Stomach (tissue), 9 donors: ENCODE measurements around the gene BBS12. TPM values are rescaled to one million over a fixed set of nuclear protein-coding genes. Genes with fewer than 3 reads are reported as not detected.

Experiments used
- DNase-seq, 2 donors: peaks; one replicate each; pipeline versions ENCODE4 v3.0.0 to v3.0.0-alpha.2; 2013 to 2019
- H3K27ac ChIP-seq, 5 donors: fragments of 200-600 bp in 4 of 5; sonication (generic) in 4 of 5; one replicate each; pipeline ENCODE4 v1.5.1; 2013 to 2019; ENCODE audit warnings: mild to moderate bottlenecking in 1 of 5, moderate library complexity in 1 of 5
- H3K27me3 ChIP-seq, 3 donors: fragments of 200-600 bp; sonication (generic); one replicate each; pipeline ENCODE4 v1.5.1; 2017 to 2019; ENCODE audit warnings: mixed run types in 1 of 3
- H3K36me3 ChIP-seq, 4 donors: fragments of 200-600 bp; sonication (generic); 1 replicate in 3 of 4; 2 replicates in 1 of 4; pipeline ENCODE4 v1.5.1; 2016 to 2019
- H3K4me1 ChIP-seq, 4 donors: fragments of 200-600 bp; sonication (generic); one replicate each; pipeline ENCODE4 v1.5.1; 2016 to 2019
- H3K4me3 ChIP-seq, 4 donors: fragments of 200-600 bp; sonication (generic) in 3 of 4; one replicate each; pipeline ENCODE4 v1.5.1; 2016 to 2019; ENCODE audit warnings: mild to moderate bottlenecking in 1 of 4
- H3K9me3 ChIP-seq, 4 donors: fragments of 200-600 bp; sonication (generic); one replicate each; pipeline ENCODE4 v1.5.1; 2016 to 2019
- EP300 ChIP-seq: sonication (generic); formaldehyde crosslinking; IDR thresholded peaks from one replicate; pipeline ENCODE4 v1.6.1; 2017; ENCODE audit warnings: antibody characterized with exemption
- POLR2A ChIP-seq, 4 donors: fragments of 450-650 bp; IDR thresholded peaks; one replicate each; pipeline ENCODE4 v1.6.1; 2016; ENCODE audit warnings: antibody characterized with exemption in 4 of 4, control low read depth in 2 of 4, mild to moderate bottlenecking in 1 of 4, moderate library complexity in 1 of 4
- POLR2AphosphoS5 ChIP-seq, 3 donors: sonication (generic); formaldehyde crosslinking; IDR thresholded peaks; one replicate each; pipeline ENCODE4 v1.6.1; 2016; ENCODE audit warnings: antibody characterized with exemption in 3 of 3
- WGBS, 5 donors: extraction: QIAGEN DNeasy Blood & Tissue Kit in 3 of 5; methylation state at CpG; one replicate each; pipeline versions ENCODE4 v1.1.5 to v1.1.7; 2013 to 2018; 5-methylcytosine and 5-hydroxymethylcytosine counted together
- intact Hi-C: fragments of 100-400 bp; cut with DNase I; formaldehyde crosslinking; loops from one replicate; pipeline ENCODE4 v1.15.1; 2023; ENCODE audit warnings: low total_unique reads
- polyA plus RNA-seq, 3 donors: library from polyadenylated mRNA; stranded (reverse); fragments of 200-250 nt; gene quantifications; one replicate each; pipeline ENCODE4 v1.2.3, GENCODE V29; 2013
- total RNA-seq, 5 donors: library from RNA; depleted of rRNA; stranded (reverse); fragments of >200 nt; gene quantifications; one replicate each; pipeline versions ENCODE4 v1.1.0 to v1.2.3, GENCODE V29; 2014 to 2016
- TF ChIP-seq, protein P1 (sequence below), 7 experiments: fragments of 450-650 bp in 4 of 7; fragments of 200-600 bp in 3 of 7; sonication (generic) in 3 of 7; IDR thresholded peaks; one replicate each; pipeline ENCODE4 v1.5.1; 2016 to 2019; ENCODE audit warnings: antibody characterized with exemption in 7 of 7, control low read depth in 2 of 7, mild to moderate bottlenecking in 1 of 7
- donor health status: healthy with polysubstance abuse.
- donor health status: Bipolar disorder and iron deficiency.
- donor health status: healthy.

BBS12 gene
- total and polyA plus RNA-seq, 8 donors = 0.87 to 4.5 (median 1.3) TPM

DNA sequence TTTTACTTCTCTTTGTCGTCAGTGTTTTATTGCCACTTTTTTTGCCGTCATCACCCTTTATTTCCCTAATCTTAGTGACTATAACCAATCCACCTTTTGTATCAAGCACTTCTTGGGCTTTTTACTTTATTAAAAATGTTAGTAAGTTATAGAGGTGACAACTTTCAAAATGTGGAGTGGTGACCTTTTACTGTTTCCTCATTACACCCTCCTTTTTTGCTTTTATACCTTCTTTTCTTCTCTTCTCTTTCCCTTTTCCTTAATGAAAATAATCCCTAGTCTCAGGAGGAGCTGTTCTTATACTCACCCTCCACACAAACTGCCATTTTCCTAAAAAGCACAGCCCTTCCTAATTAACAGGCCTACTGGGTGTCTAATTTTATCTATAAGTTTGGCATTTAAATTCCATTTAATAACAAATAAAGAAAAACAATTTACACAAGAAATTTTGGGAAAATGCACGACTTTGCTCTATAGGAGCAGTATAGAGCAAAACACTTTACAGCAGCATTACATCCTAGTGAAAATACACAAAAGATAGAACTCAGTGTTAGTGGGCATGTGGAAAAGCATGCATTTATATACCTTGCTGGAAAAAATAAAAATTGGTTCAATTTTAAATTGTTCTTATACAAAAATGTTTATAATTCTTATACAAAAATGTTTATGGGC is 27.3 kb downstream of the BBS12 start:
- intact Hi-C loops = loop anchor here (10.0 kb wide), 1 partner anchor 155 kb away; no protein-coding TSS in a partner anchor
- H3K36me3 ChIP-seq = no peaks in the 10 kb centered on the region
- WGBS, 5 donors = 53 to 60% (median 55%) methylated on average over 3 of the region's 3 CpGs
- DNase-seq = no peak
- H3K4me1 ChIP-seq = peaks cover 0 to 8% (median 4%) of the 10 kb centered on the region in 4 donors
- TF ChIP-seq, protein P1, sequence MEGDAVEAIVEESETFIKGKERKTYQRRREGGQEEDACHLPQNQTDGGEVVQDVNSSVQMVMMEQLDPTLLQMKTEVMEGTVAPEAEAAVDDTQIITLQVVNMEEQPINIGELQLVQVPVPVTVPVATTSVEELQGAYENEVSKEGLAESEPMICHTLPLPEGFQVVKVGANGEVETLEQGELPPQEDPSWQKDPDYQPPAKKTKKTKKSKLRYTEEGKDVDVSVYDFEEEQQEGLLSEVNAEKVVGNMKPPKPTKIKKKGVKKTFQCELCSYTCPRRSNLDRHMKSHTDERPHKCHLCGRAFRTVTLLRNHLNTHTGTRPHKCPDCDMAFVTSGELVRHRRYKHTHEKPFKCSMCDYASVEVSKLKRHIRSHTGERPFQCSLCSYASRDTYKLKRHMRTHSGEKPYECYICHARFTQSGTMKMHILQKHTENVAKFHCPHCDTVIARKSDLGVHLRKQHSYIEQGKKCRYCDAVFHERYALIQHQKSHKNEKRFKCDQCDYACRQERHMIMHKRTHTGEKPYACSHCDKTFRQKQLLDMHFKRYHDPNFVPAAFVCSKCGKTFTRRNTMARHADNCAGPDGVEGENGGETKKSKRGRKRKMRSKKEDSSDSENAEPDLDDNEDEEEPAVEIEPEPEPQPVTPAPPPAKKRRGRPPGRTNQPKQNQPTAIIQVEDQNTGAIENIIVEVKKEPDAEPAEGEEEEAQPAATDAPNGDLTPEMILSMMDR (IDR thresholded peaks at IDR 0.05) = no peak
- TF ChIP-seq EP300 (no peak), POLR2AphosphoS5 (IDR thresholded peaks at IDR 0.05) (no peak), POLR2A (IDR thresholded peaks at IDR 0.05) (no peak)
- no peaks in the 10 kb centered on the region for H3K27me3 ChIP-seq
- no peak overlapping the region for H3K4me3 ChIP-seq
- H3K9me3 ChIP-seq = no peaks in the 10 kb centered on the region
- no peak overlapping the region for H3K27ac ChIP-seq

- no peaks in the 10 kb centered on the region for H3K36me3 ChIP-seq
- TF ChIP-seq EP300 (no peak), POLR2A (IDR thresholded peaks at IDR 0.05) (no peak), POLR2AphosphoS5 (IDR thresholded peaks at IDR 0.05) (no peak)
- TF ChIP-seq, protein P1 (IDR thresholded peaks at IDR 0.05) = no peak
- no peaks in the 10 kb centered on the region for H3K27me3 ChIP-seq
- H3K4me1 ChIP-seq = peaks cover 0 to 8% (median 4%) of the 10 kb centered on the region in 4 donors
- no peak overlapping the region for H3K4me3 ChIP-seq
- DNase-seq = peak in 1 of 2 donors; percentile 20
- 46 to 68% (median 62%) methylated on average over 2 of the region's 2 CpGs for WGBS, 5 donors
- H3K9me3 ChIP-seq = no peaks in the 10 kb centered on the region
- H3K27ac ChIP-seq = no peak overlapping the region
- intact Hi-C loops = no loop called here
Observed at GRCh38 chr4:122762520-122762919, 30.0 kb downstream of the BBS12 start.

DNA sequence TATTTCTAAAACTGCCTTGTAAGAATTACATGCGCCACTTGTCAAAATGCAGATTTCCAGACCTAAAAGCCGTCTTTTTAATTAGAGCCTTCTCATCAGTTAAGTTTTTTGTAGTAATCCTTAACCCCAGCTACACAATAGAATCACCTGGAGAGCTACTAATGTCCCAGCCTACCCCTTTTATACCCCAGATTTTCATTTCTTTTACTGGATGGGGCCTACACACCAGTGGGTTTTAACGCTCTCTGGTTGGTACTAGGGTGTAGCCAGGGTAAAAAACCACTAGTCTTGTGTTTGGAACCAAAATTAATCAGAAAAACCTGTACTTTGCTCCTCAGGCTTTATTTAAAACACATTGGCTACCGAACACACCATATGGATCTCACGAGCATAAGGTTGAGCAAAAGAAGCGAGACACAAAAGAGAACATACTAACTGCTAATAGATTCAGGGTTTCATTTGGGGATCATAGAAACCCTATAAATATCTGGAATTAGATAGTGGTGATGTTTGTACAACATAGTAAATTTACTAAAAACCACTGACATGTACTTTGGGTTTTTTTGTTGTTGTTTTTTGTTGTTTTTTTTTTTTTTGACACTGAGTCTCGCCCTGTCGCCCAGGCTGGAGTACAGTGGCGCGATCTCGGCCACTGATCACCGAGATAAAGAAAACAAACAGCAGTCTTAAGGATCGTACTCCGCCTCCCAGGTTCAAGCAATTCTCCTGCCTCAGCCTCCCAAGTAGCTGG is 30.6 kb downstream of the BBS12 start:
- Histone ChIP-seq H3K36me3 (no peaks in the 10 kb centered on the region), H3K27me3 (no peaks in the 10 kb centered on the region), H3K4me3 (no peak overlapping the region), H3K27ac (no peak overlapping the region), H3K9me3 (no peaks in the 10 kb centered on the region), H3K4me1 (peaks cover 0 to 2% (median 1%) of the 10 kb centered on the region in 4 donors)
- intact Hi-C loops = no loop called here
- TF ChIP-seq POLR2AphosphoS5 (IDR thresholded peaks at IDR 0.05) (no peak), POLR2A (IDR thresholded peaks at IDR 0.05) (no peak), EP300 (no peak)
- TF ChIP-seq, protein P1 (IDR thresholded peaks at IDR 0.05) = no peak
- DNase-seq = no peak
- WGBS, 5 donors = 81 to 92% (median 84%) methylated on average over 14 of the region's 14 CpGs

GRCh38 chr4:122764071-122764820 is 31.7 kb downstream of the BBS12 start:
- no peak overlapping the region for H3K27ac ChIP-seq
- 75 to 83% (median 79%) methylated on average over 5 of the region's 5 CpGs for WGBS, 5 donors

More at GRCh38 chr4:122764071-122764820, 31.7 kb downstream of the BBS12 start:
- Histone ChIP-seq H3K27me3 (no peaks in the 10 kb centered on the region), H3K36me3 (no peaks in the 10 kb centered on the region), H3K4me1 (no peaks in the 10 kb centered on the region), H3K4me3 (no peak overlapping the region), H3K9me3 (no peaks in the 10 kb centered on the region)
- intact Hi-C loops = no loop called here
- TF ChIP-seq, protein P1 (IDR thresholded peaks at IDR 0.05) = no peak
- TF ChIP-seq POLR2AphosphoS5 (IDR thresholded peaks at IDR 0.05) = no peak
- TF ChIP-seq POLR2A (IDR thresholded peaks at IDR 0.05) = no peak
- TF ChIP-seq EP300 = no peak
- DNase-seq = no peak
